Measurements from ENCODE around the gene OLFM3.

GRCh38 chr1:102019530-102019929 lies 22.8 kb upstream of the OLFM3 start:
- TF ChIP-seq, protein P1, sequence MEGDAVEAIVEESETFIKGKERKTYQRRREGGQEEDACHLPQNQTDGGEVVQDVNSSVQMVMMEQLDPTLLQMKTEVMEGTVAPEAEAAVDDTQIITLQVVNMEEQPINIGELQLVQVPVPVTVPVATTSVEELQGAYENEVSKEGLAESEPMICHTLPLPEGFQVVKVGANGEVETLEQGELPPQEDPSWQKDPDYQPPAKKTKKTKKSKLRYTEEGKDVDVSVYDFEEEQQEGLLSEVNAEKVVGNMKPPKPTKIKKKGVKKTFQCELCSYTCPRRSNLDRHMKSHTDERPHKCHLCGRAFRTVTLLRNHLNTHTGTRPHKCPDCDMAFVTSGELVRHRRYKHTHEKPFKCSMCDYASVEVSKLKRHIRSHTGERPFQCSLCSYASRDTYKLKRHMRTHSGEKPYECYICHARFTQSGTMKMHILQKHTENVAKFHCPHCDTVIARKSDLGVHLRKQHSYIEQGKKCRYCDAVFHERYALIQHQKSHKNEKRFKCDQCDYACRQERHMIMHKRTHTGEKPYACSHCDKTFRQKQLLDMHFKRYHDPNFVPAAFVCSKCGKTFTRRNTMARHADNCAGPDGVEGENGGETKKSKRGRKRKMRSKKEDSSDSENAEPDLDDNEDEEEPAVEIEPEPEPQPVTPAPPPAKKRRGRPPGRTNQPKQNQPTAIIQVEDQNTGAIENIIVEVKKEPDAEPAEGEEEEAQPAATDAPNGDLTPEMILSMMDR (conservative IDR thresholded peaks at IDR 0.05; ENCODE audit: low read depth in 2 of 2): no peak
- TF ChIP-seq POLR2AphosphoS5 (IDR thresholded peaks at IDR 0.05; ENCODE audit: low read depth) (no peak), EZH2 (IDR thresholded peaks at IDR 0.05; ENCODE audit: low read depth, unreplicated experiment) (no peak), NANOG (IDR thresholded peaks at IDR 0.05; ENCODE audit: borderline replicate concordance) (no peak), STAT1 (IDR thresholded peaks at IDR 0.05; ENCODE audit: unreplicated experiment) (no peak)
- TF ChIP-seq, protein P2, sequence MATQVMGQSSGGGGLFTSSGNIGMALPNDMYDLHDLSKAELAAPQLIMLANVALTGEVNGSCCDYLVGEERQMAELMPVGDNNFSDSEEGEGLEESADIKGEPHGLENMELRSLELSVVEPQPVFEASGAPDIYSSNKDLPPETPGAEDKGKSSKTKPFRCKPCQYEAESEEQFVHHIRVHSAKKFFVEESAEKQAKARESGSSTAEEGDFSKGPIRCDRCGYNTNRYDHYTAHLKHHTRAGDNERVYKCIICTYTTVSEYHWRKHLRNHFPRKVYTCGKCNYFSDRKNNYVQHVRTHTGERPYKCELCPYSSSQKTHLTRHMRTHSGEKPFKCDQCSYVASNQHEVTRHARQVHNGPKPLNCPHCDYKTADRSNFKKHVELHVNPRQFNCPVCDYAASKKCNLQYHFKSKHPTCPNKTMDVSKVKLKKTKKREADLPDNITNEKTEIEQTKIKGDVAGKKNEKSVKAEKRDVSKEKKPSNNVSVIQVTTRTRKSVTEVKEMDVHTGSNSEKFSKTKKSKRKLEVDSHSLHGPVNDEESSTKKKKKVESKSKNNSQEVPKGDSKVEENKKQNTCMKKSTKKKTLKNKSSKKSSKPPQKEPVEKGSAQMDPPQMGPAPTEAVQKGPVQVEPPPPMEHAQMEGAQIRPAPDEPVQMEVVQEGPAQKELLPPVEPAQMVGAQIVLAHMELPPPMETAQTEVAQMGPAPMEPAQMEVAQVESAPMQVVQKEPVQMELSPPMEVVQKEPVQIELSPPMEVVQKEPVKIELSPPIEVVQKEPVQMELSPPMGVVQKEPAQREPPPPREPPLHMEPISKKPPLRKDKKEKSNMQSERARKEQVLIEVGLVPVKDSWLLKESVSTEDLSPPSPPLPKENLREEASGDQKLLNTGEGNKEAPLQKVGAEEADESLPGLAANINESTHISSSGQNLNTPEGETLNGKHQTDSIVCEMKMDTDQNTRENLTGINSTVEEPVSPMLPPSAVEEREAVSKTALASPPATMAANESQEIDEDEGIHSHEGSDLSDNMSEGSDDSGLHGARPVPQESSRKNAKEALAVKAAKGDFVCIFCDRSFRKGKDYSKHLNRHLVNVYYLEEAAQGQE (IDR thresholded peaks at IDR 0.05; ENCODE audit: unreplicated experiment): no peak
- TF ChIP-seq, protein P3, sequence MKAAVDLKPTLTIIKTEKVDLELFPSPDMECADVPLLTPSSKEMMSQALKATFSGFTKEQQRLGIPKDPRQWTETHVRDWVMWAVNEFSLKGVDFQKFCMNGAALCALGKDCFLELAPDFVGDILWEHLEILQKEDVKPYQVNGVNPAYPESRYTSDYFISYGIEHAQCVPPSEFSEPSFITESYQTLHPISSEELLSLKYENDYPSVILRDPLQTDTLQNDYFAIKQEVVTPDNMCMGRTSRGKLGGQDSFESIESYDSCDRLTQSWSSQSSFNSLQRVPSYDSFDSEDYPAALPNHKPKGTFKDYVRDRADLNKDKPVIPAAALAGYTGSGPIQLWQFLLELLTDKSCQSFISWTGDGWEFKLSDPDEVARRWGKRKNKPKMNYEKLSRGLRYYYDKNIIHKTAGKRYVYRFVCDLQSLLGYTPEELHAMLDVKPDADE (IDR thresholded peaks at IDR 0.05): no peak
